ENCODE data around the gene MSI2.

MSI2 gene

GRCh38 chr17:57485566-57485865 lies 229.2 kb downstream of the MSI2 start:
- Histone ChIP-seq H3K27me3 (ENCODE audit: insufficient read depth, low read length, poor library complexity, severe bottlenecking) (no peaks in the 10 kb centered on the region), H3K36me3 (ENCODE audit: insufficient read depth, low read length) (peaks cover 67% of the 10 kb centered on the region; the same call in 1 of the 2 replicates), H3K4me1 (ENCODE audit: insufficient read depth, low read length, poor library complexity, severe bottlenecking) (peaks cover 68% of the 10 kb centered on the region), H3K4me2 (ENCODE audit: low read depth, low read length, poor library complexity, severe bottlenecking) (peak overlapping the region; percentile 26), H4K20me1 (ENCODE audit: insufficient read depth, low read length, poor library complexity, severe bottlenecking) (peaks cover 21% of the 10 kb centered on the region), H3K9me3 (ENCODE audit: insufficient read depth, low read depth, low read length) (no peaks in the 10 kb centered on the region), H3K79me2 (ENCODE audit: insufficient read depth, low read length) (peaks cover 98% of the 10 kb centered on the region), H2AFZ (ENCODE audit: low read length) (no peak overlapping the region), H3K4me3 (ENCODE audit: low read length, poor library complexity, severe bottlenecking) (no peak overlapping the region), H3F3A (ENCODE audit: low read depth) (no peaks in the 10 kb centered on the region), H3K9me2 (replicated peaks; ENCODE audit: low read depth, low read length) (no peaks in the 10 kb centered on the region), H3K9ac (ENCODE audit: low read depth, low read length, poor library complexity, severe bottlenecking) (peak overlapping the region; percentile 9)
- TF ChIP-seq, protein P1, sequence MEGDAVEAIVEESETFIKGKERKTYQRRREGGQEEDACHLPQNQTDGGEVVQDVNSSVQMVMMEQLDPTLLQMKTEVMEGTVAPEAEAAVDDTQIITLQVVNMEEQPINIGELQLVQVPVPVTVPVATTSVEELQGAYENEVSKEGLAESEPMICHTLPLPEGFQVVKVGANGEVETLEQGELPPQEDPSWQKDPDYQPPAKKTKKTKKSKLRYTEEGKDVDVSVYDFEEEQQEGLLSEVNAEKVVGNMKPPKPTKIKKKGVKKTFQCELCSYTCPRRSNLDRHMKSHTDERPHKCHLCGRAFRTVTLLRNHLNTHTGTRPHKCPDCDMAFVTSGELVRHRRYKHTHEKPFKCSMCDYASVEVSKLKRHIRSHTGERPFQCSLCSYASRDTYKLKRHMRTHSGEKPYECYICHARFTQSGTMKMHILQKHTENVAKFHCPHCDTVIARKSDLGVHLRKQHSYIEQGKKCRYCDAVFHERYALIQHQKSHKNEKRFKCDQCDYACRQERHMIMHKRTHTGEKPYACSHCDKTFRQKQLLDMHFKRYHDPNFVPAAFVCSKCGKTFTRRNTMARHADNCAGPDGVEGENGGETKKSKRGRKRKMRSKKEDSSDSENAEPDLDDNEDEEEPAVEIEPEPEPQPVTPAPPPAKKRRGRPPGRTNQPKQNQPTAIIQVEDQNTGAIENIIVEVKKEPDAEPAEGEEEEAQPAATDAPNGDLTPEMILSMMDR (conservative IDR thresholded peaks at IDR 0.05; ENCODE audit: low read length), result no peak
- TF ChIP-seq EZH2phosphoT487 (IDR thresholded peaks at IDR 0.05; ENCODE audit: borderline replicate concordance), result no peak

GRCh38 chr17:57485916-57486881 lies 229.9 kb downstream of the MSI2 start:
- Histone ChIP-seq H3F3A (ENCODE audit: low read depth) (no peaks in the 10 kb centered on the region), H3K79me2 (ENCODE audit: insufficient read depth, low read length) (peaks cover 100% of the 10 kb centered on the region), H3K9me3 (ENCODE audit: insufficient read depth, low read depth, low read length) (no peaks in the 10 kb centered on the region), H2AFZ (ENCODE audit: low read length) (no peak overlapping the region), H3K4me3 (ENCODE audit: low read length, poor library complexity, severe bottlenecking) (no peak overlapping the region), H4K20me1 (ENCODE audit: insufficient read depth, low read length, poor library complexity, severe bottlenecking) (peaks cover 15% of the 10 kb centered on the region), H3K4me1 (ENCODE audit: insufficient read depth, low read length, poor library complexity, severe bottlenecking) (peaks cover 61% of the 10 kb centered on the region), H3K9ac (ENCODE audit: low read depth, low read length, poor library complexity, severe bottlenecking) (no peak overlapping the region), H3K9me2 (replicated peaks; ENCODE audit: low read depth, low read length) (no peaks in the 10 kb centered on the region), H3K36me3 (ENCODE audit: insufficient read depth, low read length) (peaks cover 69% of the 10 kb centered on the region; the same call in 1 of the 2 replicates), H3K4me2 (ENCODE audit: low read depth, low read length, poor library complexity, severe bottlenecking) (peak overlapping the region; percentile 26), H3K27me3 (ENCODE audit: insufficient read depth, low read length, poor library complexity, severe bottlenecking) (no peaks in the 10 kb centered on the region)
- TF ChIP-seq, protein P1 (conservative IDR thresholded peaks at IDR 0.05; ENCODE audit: low read length), result no peak
- no peak for TF ChIP-seq EZH2phosphoT487 (IDR thresholded peaks at IDR 0.05; ENCODE audit: borderline replicate concordance)

DNA sequence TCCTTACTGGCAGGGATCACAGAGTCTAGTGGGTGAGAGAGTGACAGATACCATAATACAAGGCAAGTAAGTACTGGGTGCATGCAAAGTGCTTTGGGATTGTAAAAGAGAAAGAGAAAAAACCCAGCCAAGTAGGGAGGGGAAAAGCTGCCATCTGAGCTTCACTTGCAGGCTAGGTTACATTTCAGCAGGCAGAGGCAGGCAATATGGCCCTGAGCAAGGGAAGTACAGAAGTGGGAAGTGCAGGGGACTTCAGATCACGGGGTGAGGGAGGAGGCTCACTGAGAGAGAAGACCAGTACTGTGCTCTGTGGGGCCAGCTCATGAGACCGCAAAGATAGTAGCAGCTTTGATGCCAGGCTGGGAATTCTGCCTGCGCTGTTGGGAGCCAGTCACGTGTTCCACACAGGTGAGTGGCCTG lies 230.6 kb downstream of the MSI2 start:
- Histone ChIP-seq H3K9me2 (replicated peaks; ENCODE audit: low read depth, low read length) (no peaks in the 10 kb centered on the region), H3K4me2 (ENCODE audit: low read depth, low read length, poor library complexity, severe bottlenecking) (no peak overlapping the region), H3K9ac (ENCODE audit: low read depth, low read length, poor library complexity, severe bottlenecking) (no peak overlapping the region), H2AFZ (ENCODE audit: low read length) (no peak overlapping the region), H3K9me3 (ENCODE audit: insufficient read depth, low read depth, low read length) (no peaks in the 10 kb centered on the region), H3K27me3 (ENCODE audit: insufficient read depth, low read length, poor library complexity, severe bottlenecking) (no peaks in the 10 kb centered on the region), H3K4me3 (ENCODE audit: low read length, poor library complexity, severe bottlenecking) (no peak overlapping the region), H3K36me3 (ENCODE audit: insufficient read depth, low read length) (peaks cover 66% of the 10 kb centered on the region; the same call in 1 of the 2 replicates), H3F3A (ENCODE audit: low read depth) (no peaks in the 10 kb centered on the region), H4K20me1 (ENCODE audit: insufficient read depth, low read length, poor library complexity, severe bottlenecking) (peaks cover 12% of the 10 kb centered on the region), H3K79me2 (ENCODE audit: insufficient read depth, low read length) (peaks cover 100% of the 10 kb centered on the region), H3K4me1 (ENCODE audit: insufficient read depth, low read length, poor library complexity, severe bottlenecking) (peaks cover 55% of the 10 kb centered on the region)
- TF ChIP-seq, protein P1 (conservative IDR thresholded peaks at IDR 0.05; ENCODE audit: low read length), result no peak
- TF ChIP-seq EZH2phosphoT487 (IDR thresholded peaks at IDR 0.05; ENCODE audit: borderline replicate concordance), result no peak
